Thoracic aorta (tissue), 2 donors: ENCODE data around the gene CTNNA3. TPM values are rescaled to one million over a fixed set of nuclear protein-coding genes. Genes with fewer than 3 reads are reported as not detected.

Experiments used
- ATAC-seq: fragments of 150-250 bp; one replicate; pipeline ENCODE4 v1.8.0; 2017; ENCODE audit warnings: low read depth; ENCODE audit not compliant: insufficient number of reproducible peaks, low FRiP score
- DNase-seq: peaks from one replicate; pipeline ENCODE4 v3.0.0-alpha.2; 2020; ENCODE audit warnings: low spot score
- H3K27ac ChIP-seq, 2 donors: fragments of 200-600 bp; sonication (generic); 1 replicate in 1 of 2; 2 replicates in 1 of 2; pipeline ENCODE4 v1.5.1; 2016; ENCODE audit warnings: mild to moderate bottlenecking in 2 of 2, moderate library complexity in 2 of 2
- H3K27me3 ChIP-seq: fragments of 200-600 bp; sonication (generic); replicated peaks from 2 replicates; pipeline ENCODE4 v1.6.0; 2016; ENCODE audit warnings: mild to moderate bottlenecking; ENCODE audit not compliant: insufficient read depth
- H3K36me3 ChIP-seq: fragments of 200-600 bp; sonication (generic); one replicate; pipeline ENCODE4 v1.5.1; 2016
- H3K4me1 ChIP-seq, 2 donors: fragments of 200-600 bp; sonication (generic); 1 replicate in 1 of 2; 2 replicates in 1 of 2; pipeline versions ENCODE4 v1.5.1 to v1.6.0; 2016; ENCODE audit warnings: low read depth in 2 of 2, mild to moderate bottlenecking in 1 of 2; ENCODE audit not compliant: control insufficient read depth in 1 of 2
- H3K4me3 ChIP-seq: fragments of 200-600 bp; sonication (generic); 2 replicates; pipeline ENCODE4 v1.5.1; 2016; ENCODE audit warnings: mild to moderate bottlenecking
- H3K9me3 ChIP-seq: fragments of 200-600 bp; sonication (generic); 2 replicates; pipeline ENCODE4 v1.5.1; 2016
- total RNA-seq, 2 donors: library from RNA; depleted of rRNA; stranded (reverse); fragments of >200 nt; gene quantifications; one replicate each; pipeline versions ENCODE4 v1.1.0 to v1.2.3, GENCODE V29; 2016
- TF ChIP-seq, protein P1 (sequence below): fragments of 200-600 bp; sonication (generic); IDR thresholded peaks from one replicate; pipeline ENCODE4 v1.5.1; 2019; ENCODE audit warnings: antibody characterized with exemption

The CTNNA3 gene
- total RNA-seq, 2 donors from 2014 or later, result 0.95 to 1.2 TPM

DNA sequence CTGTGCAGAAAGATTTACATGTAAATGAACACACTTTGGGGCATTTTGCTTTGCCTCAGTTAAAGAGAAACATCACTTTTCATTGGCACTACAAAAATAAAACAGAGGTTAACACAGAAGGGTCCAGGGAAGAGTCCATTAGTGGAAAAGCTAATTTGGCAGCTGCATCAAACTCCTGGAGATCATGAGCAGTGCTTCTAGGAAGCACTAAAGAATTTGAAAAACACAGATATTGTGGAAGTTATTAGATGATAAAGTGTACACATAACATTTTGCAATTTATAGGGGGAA is 608.9 kb downstream of the CTNNA3 start:
- TF ChIP-seq, protein P1, sequence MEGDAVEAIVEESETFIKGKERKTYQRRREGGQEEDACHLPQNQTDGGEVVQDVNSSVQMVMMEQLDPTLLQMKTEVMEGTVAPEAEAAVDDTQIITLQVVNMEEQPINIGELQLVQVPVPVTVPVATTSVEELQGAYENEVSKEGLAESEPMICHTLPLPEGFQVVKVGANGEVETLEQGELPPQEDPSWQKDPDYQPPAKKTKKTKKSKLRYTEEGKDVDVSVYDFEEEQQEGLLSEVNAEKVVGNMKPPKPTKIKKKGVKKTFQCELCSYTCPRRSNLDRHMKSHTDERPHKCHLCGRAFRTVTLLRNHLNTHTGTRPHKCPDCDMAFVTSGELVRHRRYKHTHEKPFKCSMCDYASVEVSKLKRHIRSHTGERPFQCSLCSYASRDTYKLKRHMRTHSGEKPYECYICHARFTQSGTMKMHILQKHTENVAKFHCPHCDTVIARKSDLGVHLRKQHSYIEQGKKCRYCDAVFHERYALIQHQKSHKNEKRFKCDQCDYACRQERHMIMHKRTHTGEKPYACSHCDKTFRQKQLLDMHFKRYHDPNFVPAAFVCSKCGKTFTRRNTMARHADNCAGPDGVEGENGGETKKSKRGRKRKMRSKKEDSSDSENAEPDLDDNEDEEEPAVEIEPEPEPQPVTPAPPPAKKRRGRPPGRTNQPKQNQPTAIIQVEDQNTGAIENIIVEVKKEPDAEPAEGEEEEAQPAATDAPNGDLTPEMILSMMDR, result no peak
- no peak for ATAC-seq

DNA sequence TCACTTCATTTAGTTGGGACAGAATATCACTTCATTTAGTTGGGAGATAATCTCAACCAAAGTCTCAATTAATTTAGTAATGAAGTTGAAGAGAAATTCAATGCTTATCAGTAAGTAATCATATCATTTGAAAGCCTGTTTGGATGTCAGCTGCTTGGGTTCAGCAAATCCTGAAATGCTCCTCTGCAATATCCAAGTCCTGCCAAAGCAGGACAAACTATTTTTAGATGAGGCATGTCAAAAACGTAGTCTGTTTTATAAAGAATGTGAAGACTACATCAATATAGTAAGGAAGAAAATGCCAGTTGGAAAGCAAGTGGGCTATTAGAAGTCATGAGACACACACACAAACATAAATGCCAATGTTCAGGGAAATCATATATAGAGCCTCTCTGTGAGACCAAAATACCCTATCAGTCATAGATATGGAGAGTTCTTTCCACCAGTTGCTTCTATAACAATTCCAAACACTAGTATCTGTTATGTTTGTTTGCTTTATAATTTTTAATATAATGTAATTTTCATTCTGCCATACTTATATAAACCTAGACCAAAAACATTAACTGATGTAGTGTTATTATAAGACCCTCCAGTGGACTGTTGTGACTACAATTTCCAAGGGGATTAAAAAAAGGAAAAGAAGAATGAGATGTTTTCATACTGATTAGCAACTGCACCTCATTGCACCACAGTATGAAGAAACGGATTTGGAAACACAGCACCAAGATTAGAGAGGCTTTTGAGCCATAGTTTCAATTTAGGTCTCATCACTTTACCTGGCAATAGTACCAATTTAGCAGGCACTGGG is 609.5 kb downstream of the CTNNA3 start:
- H3K9me3 ChIP-seq, result no peaks in the 10 kb centered on the region
- no peaks in the 10 kb centered on the region for H3K36me3 ChIP-seq
- ATAC-seq, result no peak
- no peak overlapping the region for H3K4me3 ChIP-seq
- H3K27me3 ChIP-seq, result no peaks in the 10 kb centered on the region
- H3K4me1 ChIP-seq, result peaks cover 0 to 6% of the 10 kb centered on the region in 2 donors
- no peak for DNase-seq
- TF ChIP-seq, protein P1, result no peak
- no peak overlapping the region for H3K27ac ChIP-seq

More for the DNA sequence above, 608.9 kb downstream of the CTNNA3 start:
- Histone ChIP-seq H3K9me3 (no peaks in the 10 kb centered on the region), H3K4me1 (peaks cover 0 to 6% of the 10 kb centered on the region in 2 donors), H3K27me3 (no peaks in the 10 kb centered on the region), H3K4me3 (no peak overlapping the region), H3K36me3 (no peaks in the 10 kb centered on the region), H3K27ac (no peak overlapping the region)
- DNase-seq, result no peak

DNA sequence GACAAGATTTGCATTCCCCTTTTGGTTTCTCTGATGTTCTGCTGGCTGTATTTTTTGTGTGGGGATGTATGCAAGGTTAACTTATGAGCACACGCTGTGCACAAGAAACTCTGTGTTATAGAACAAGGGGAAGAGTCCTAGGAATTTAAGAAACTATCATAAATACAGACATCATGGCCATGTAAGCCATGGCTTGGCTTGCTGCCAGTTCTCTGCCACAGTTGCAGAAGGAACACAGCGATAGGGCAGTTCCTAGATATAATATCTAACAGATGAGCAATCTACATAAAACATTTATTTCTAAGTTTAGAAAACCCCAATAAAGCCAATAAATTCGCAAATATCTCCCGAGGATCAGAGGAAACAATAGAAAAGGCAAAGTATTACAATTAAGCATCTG is 616.9 kb downstream of the CTNNA3 start:
- no peaks in the 10 kb centered on the region for H3K36me3 ChIP-seq
- no peaks in the 10 kb centered on the region for H3K9me3 ChIP-seq
- DNase-seq (no peak), ATAC-seq (no peak)
- H3K4me3 ChIP-seq, result no peak overlapping the region
- H3K27me3 ChIP-seq, result no peaks in the 10 kb centered on the region
- no peaks in the 10 kb centered on the region for H3K4me1 ChIP-seq
- H3K27ac ChIP-seq, result no peak overlapping the region
- TF ChIP-seq, protein P1, result no peak

DNA sequence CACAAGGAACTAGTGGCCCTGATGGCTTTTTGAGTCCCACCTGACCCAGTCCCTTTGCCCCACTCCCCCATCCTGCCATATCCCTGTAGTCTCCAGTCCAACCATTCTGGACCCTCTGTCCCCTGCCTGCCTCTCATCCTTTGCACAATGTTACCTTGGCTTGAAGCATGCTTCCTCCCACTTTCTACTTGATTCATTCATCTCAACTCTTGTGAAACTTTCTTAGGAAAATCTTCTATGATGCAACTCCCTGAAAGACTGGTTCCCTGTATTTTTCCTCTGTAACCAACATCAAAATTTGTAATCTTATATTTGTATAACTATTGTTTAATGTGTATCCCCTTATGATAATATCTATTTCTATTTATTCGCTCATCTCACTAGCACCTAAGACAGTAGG is 618.6 kb downstream of the CTNNA3 start:
- H3K9me3 ChIP-seq, result no peaks in the 10 kb centered on the region
- H3K36me3 ChIP-seq, result no peaks in the 10 kb centered on the region
- no peak overlapping the region for H3K4me3 ChIP-seq
- H3K4me1 ChIP-seq, result no peaks in the 10 kb centered on the region
- no peak for ATAC-seq
- TF ChIP-seq, protein P1, result no peak
- no peaks in the 10 kb centered on the region for H3K27me3 ChIP-seq
- no peak for DNase-seq
- H3K27ac ChIP-seq, result no peak overlapping the region

DNA sequence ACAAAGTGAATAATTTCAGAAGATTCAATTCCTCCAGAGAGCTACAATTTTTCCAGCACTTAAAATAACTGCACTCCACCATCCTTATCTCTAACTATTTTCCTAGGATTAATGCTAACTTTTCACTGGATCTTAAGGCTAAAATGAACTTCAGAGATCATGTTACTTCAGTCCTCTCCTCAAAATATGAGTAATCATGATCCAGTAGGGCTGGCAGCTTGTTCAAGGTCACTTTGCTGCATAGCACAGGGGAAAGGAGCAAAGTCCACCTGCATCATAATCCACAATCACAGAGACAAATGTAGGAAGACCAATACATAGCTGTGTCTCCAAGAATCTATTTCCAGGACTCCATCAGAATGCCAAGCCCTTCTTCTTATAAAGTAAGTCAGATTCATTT is 619.9 kb downstream of the CTNNA3 start:
- Histone ChIP-seq H3K4me1 (no peaks in the 10 kb centered on the region), H3K9me3 (no peaks in the 10 kb centered on the region), H3K36me3 (no peaks in the 10 kb centered on the region), H3K27me3 (no peaks in the 10 kb centered on the region), H3K4me3 (no peak overlapping the region), H3K27ac (no peak overlapping the region)
- TF ChIP-seq, protein P1, result no peak
- DNase-seq (no peak), ATAC-seq (no peak)
